HG02938 (cell line): ENCODE measurements around the gene DYNC1LI2.
"Not testable (repeated sequence)": the region's sequence is repeated elsewhere in the genome, so short reads cannot be mapped to it uniquely, and the experiment has no call there.

ENCODE experiments used
- ATAC-seq: cut with Tn5 transposase; IDR thresholded peaks from one replicate; pipeline ENCODE4 v1.9.1; 2021; ENCODE audit warnings: mild to moderate bottlenecking, moderate library complexity; ENCODE audit not compliant: unreplicated experiment

DYNC1LI2 gene

GRCh38 chr16:66751303-66751991 is at the start of gene DYNC1LI2:
TSS of gene DYNC1LI2 (minus strand) at chr16:66751609. CDS start at chr16:66751591, 18 bp downstream.
- ATAC-seq = peak; percentile 76

GRCh38 chr16:66800856-66801255 is 49.4 kb upstream of the DYNC1LI2 start:
- no peak for ATAC-seq

GRCh38 chr16:66798161-66798560 is 46.8 kb upstream of the DYNC1LI2 start:
- no peak for ATAC-seq

GRCh38 chr16:66793984-66794383 is 42.6 kb upstream of the DYNC1LI2 start:
- ATAC-seq = not testable (repeated sequence)

- ATAC-seq = no peak
Observed at GRCh38 chr16:66790130-66790733, 38.8 kb upstream of the DYNC1LI2 start.

GRCh38 chr16:66787427-66787826 is 36.0 kb upstream of the DYNC1LI2 start:
- no peak for ATAC-seq

GRCh38 chr16:66786551-66786950 is 35.1 kb upstream of the DYNC1LI2 start:
- no peak for ATAC-seq

GRCh38 chr16:66776457-66776856 is 25.0 kb upstream of the DYNC1LI2 start:
- ATAC-seq = no peak

GRCh38 chr16:66774981-66775380 is 23.6 kb upstream of the DYNC1LI2 start:
- ATAC-seq = no peak

- no peak for ATAC-seq
Observed at GRCh38 chr16:66758086-66758485, 6.7 kb upstream of the DYNC1LI2 start.

GRCh38 chr16:66754819-66755218 is 3.4 kb upstream of the DYNC1LI2 start:
- no peak for ATAC-seq

GRCh38 chr16:66754211-66754610 is 2.8 kb upstream of the DYNC1LI2 start:
- ATAC-seq = no peak

GRCh38 chr16:66752958-66753357 is 1.5 kb upstream of the DYNC1LI2 start:
- ATAC-seq = no peak

GRCh38 chr16:66752379-66752778 is 970 bp upstream of the DYNC1LI2 start:
- ATAC-seq = no peak

GRCh38 chr16:66751992-66752322 is 548 bp upstream of the DYNC1LI2 start:
- no peak for ATAC-seq

GRCh38 chr16:66751053-66751302 is 431 bp downstream of the DYNC1LI2 start:
- ATAC-seq = peak; percentile 5

GRCh38 chr16:66750279-66751052 is 943 bp downstream of the DYNC1LI2 start:
- peak; percentile 17 for ATAC-seq

GRCh38 chr16:66746682-66747081 is 4.7 kb downstream of the DYNC1LI2 start:
- no peak for ATAC-seq

- no peak for ATAC-seq
Observed at GRCh38 chr16:66746048-66746447, 5.4 kb downstream of the DYNC1LI2 start.

GRCh38 chr16:66741950-66742808 is 9.2 kb downstream of the DYNC1LI2 start:
- ATAC-seq = no peak

GRCh38 chr16:66741169-66741900 is 10.1 kb downstream of the DYNC1LI2 start:
- ATAC-seq = no peak
